Activated CD4-positive, alpha-beta T cell treated with anti-CD3 and anti-CD28 coated beads, Interleukin-2, amount 50 U/mL, for 48 hours (primary cell): Measurements from ENCODE around the gene ROR1.

Experiments
- DNase-seq, 2 experiments: peaks; one replicate each; pipeline ENCODE4 v3.0.0-alpha.2; 2020

The ROR1 gene

GRCh38 chr1:64117492-64117891 is 343.7 kb downstream of the ROR1 start:
- no peak for DNase-seq

- DNase-seq, result no peak
These were observed 348.1 kb downstream of the ROR1 start for GRCh38 chr1:64121766-64122385.

GRCh38 chr1:64122588-64122987 is 348.8 kb downstream of the ROR1 start:
- no peak for DNase-seq

GRCh38 chr1:64124704-64125440 is 351.1 kb downstream of the ROR1 start:
- no peak for DNase-seq

- DNase-seq, result no peak
These were observed 352.8 kb downstream of the ROR1 start for GRCh38 chr1:64126581-64126980.

GRCh38 chr1:64127297-64127696 is 353.5 kb downstream of the ROR1 start:
- DNase-seq, result no peak

- no peak for DNase-seq
These were observed 355.9 kb downstream of the ROR1 start for GRCh38 chr1:64129701-64130100.

GRCh38 chr1:64131155-64131554 is 357.3 kb downstream of the ROR1 start:
- DNase-seq, result no peak

GRCh38 chr1:64133036-64133435 is 359.2 kb downstream of the ROR1 start:
- no peak for DNase-seq

GRCh38 chr1:64135462-64136223 is 361.8 kb downstream of the ROR1 start:
- DNase-seq, result no peak

GRCh38 chr1:64136296-64136695 is 362.5 kb downstream of the ROR1 start:
- no peak for DNase-seq

- peak; percentile 77 to 81 for DNase-seq
These were observed 363.1 kb downstream of the ROR1 start for GRCh38 chr1:64136752-64137411.

GRCh38 chr1:64137412-64137803 is 363.6 kb downstream of the ROR1 start:
- DNase-seq, result no peak

- DNase-seq, result no peak
These were observed 366.1 kb downstream of the ROR1 start for GRCh38 chr1:64139877-64140276.

- DNase-seq, result no peak
These were observed 366.8 kb downstream of the ROR1 start for GRCh38 chr1:64140596-64140995.

GRCh38 chr1:64147045-64147724 is 373.4 kb downstream of the ROR1 start:
- no peak for DNase-seq

- DNase-seq, result no peak
These were observed 373.9 kb downstream of the ROR1 start for GRCh38 chr1:64147759-64148158.

GRCh38 chr1:64150266-64150665 is 376.4 kb downstream of the ROR1 start:
- DNase-seq, result no peak

GRCh38 chr1:64150729-64151230 is 377.0 kb downstream of the ROR1 start:
- DNase-seq, result no peak

GRCh38 chr1:64155278-64155677 is 381.5 kb downstream of the ROR1 start:
- DNase-seq, result no peak

- DNase-seq, result no peak
These were observed 387.6 kb downstream of the ROR1 start for GRCh38 chr1:64161357-64161941.

GRCh38 chr1:64162151-64162550 is 388.3 kb downstream of the ROR1 start:
- no peak for DNase-seq
